ENCODE data around the gene MFN2. TPM values are rescaled to one million over a fixed set of nuclear protein-coding genes. Genes with fewer than 3 reads are reported as not detected.

Gene MFN2
- total RNA-seq, 1 experiment from 2014 or later, result 56.8 TPM

DNA sequence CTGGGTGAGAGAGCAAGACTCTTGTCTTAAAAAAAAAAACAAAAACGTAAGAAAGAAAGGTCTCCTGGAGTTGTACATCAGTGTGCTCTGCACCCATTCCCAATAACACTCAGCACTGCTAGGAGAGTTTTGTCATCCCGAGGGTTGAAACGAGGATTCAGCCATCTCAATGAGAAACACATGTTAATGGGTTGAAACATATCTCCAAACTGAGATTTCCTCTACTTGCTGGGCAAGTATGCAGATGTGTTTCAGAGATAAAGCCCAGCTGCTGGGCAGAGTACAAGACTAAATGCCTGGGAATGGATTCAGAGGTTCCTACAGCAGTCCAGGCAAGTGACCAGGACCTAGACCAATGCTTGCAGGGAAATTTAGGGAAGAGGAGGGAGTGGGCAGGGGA is 2.6 kb upstream of the MFN2 start:
- CTCF ChIA-PET, result interaction anchor here (0.9 kb wide), 1 partner anchor 139 kb away, joined by 3 read pairs; no protein-coding TSS in a partner anchor
- Mint-ChIP-seq H3K9me3 (no peaks in the 10 kb centered on the region), H3K4me1 (peaks cover 21% of the 10 kb centered on the region), H3K36me3 (peaks cover 17% of the 10 kb centered on the region), H3K27ac (0 out of 2 replicates have a peak overlapping the region, but pooled peaks have one; percentile 11), H3K27me3 (ENCODE audit: low read depth) (no peaks in the 10 kb centered on the region), H3K4me3 (no peak overlapping the region)
- TF ChIP-seq CDX4 (CRISPR knock-in tag; IDR thresholded peaks at IDR 0.05; ENCODE audit: borderline replicate concordance) (no peak), NFATC4 (CRISPR knock-in tag; IDR thresholded peaks at IDR 0.05) (no peak), SMAD4 (CRISPR knock-in tag; IDR thresholded peaks at IDR 0.05) (no peak), MLX (CRISPR knock-in tag; IDR thresholded peaks at IDR 0.05) (no peak), FOXK1 (CRISPR knock-in tag; IDR thresholded peaks at IDR 0.05) (no peak)
- TF ChIP-seq, protein P1, sequence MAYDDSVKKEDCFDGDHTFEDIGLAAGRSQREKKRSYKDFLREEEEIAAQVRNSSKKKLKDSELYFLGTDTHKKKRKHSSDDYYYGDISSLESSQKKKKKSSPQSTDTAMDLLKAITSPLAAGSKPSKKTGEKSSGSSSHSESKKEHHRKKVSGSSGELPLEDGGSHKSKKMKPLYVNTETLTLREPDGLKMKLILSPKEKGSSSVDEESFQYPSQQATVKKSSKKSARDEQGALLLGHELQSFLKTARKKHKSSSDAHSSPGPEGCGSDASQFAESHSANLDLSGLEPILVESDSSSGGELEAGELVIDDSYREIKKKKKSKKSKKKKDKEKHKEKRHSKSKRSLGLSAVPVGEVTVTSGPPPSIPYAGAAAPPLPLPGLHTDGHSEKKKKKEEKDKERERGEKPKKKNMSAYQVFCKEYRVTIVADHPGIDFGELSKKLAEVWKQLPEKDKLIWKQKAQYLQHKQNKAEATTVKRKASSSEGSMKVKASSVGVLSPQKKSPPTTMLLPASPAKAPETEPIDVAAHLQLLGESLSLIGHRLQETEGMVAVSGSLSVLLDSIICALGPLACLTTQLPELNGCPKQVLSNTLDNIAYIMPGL (CRISPR knock-in tag; IDR thresholded peaks at IDR 0.05), result no peak
- ATAC-seq, result no peak
- POLR2A ChIA-PET, result no interaction called here
- DNase-seq (ENCODE audit: low spot score), result no peak

DNA sequence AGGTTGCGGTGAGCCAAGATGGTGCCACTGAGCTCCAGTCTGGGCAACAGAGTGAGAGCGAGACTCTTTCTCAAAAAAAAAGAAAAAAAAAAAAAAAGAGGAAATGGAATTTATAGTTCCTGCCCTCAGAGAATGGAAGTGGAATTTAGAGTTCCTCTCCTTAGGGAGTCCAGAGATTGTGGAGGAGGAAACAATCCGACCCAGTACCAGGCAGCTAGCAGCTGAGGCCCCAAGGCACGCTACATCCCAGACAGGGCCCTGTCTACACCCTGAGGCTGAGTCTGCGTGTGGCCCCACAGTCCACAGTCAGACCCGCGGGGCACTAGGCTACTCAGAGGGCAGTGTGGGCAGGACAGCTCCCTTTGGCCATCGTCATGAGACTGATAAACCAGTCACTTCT is 1.9 kb upstream of the MFN2 start:
- ChIA-PET CTCF (interaction anchor here (0.9 kb wide), 1 partner anchor 140 kb away, joined by 3 read pairs; no protein-coding TSS in a partner anchor), POLR2A (no interaction called here)
- no peaks in the 10 kb centered on the region for H3K9me3 Mint-ChIP-seq
- peaks cover 24% of the 10 kb centered on the region for H3K36me3 Mint-ChIP-seq
- peaks cover 21% of the 10 kb centered on the region for H3K4me1 Mint-ChIP-seq
- ATAC-seq (no peak), DNase-seq (ENCODE audit: low spot score) (no peak)
- H3K27ac Mint-ChIP-seq, result no peak overlapping the region
- no peaks in the 10 kb centered on the region for H3K27me3 Mint-ChIP-seq (ENCODE audit: low read depth)
- H3K4me3 Mint-ChIP-seq, result no peak overlapping the region
- TF ChIP-seq, protein P1 (CRISPR knock-in tag; IDR thresholded peaks at IDR 0.05), result no peak
- no peak for TF ChIP-seq NR3C1 (CRISPR knock-in tag; conservative IDR thresholded peaks at IDR 0.05; ENCODE audit: low read depth)
- no peak for TF ChIP-seq E2F1 (CRISPR knock-in tag; IDR thresholded peaks at IDR 0.05)
- TF ChIP-seq ZNF219 (CRISPR knock-in tag; IDR thresholded peaks at IDR 0.05; ENCODE audit: borderline replicate concordance), result no peak
- no peak for TF ChIP-seq RELA (CRISPR knock-in tag; IDR thresholded peaks at IDR 0.05; ENCODE audit: borderline replicate concordance)

- no peaks in the 10 kb centered on the region for H3K9me3 Mint-ChIP-seq
- peak; percentile 33 for DNase-seq (ENCODE audit: low spot score)
- POLR2A ChIA-PET, result interaction anchor here (0.6 to 3.7 kb wide), 5 partner anchors 12 to 71 kb away, joined by 4 to 31 read pairs (median 11); partner anchors contain the start of gene MIIP
These were observed 1.0 kb upstream of the MFN2 start for GRCh38 chr1:11979028-11979850.

More at GRCh38 chr1:11979028-11979850, 1.0 kb upstream of the MFN2 start:
- TF ChIP-seq GTF2I (CRISPR knock-in tag; conservative IDR thresholded peaks at IDR 0.05), result no peak
- peak; percentile 1 for ATAC-seq
- Mint-ChIP-seq H3K4me1 (peaks cover 21% of the 10 kb centered on the region), H3K27ac (peak overlapping the region; percentile 96), H3K4me3 (peak overlapping the region; percentile 98), H3K27me3 (ENCODE audit: low read depth) (no peaks in the 10 kb centered on the region), H3K36me3 (peaks cover 33% of the 10 kb centered on the region)
- CTCF ChIA-PET, result interaction anchor here (0.7 to 3.4 kb wide), 12 partner anchors 12 to 194 kb away, joined by 3 to 27 read pairs (median 4); partner anchors contain the start of gene MIIP
